Left ventricle myocardium superior (tissue), 1 donor: ENCODE results near the gene HSF5. TPM values are rescaled to one million over a fixed set of nuclear protein-coding genes. Genes with fewer than 3 reads are reported as not detected.
"Not testable (repeated sequence)": the region's sequence is repeated elsewhere in the genome, so short reads cannot be mapped to it uniquely, and the experiment has no call there.

Experiments
- ATAC-seq: fragments of 200-7000 bp; cut with Tn5 transposase; one replicate; pipeline ENCODE4 v1.9.1; 2020; ENCODE audit warnings: mild to moderate bottlenecking, moderate library complexity
- DNase-seq: peaks from one replicate; pipeline ENCODE4 v3.0.0-alpha.2; 2020
- intact Hi-C: fragments of 100-400 bp; cut with micrococcal nuclease; formaldehyde crosslinking; loops from one replicate; pipeline ENCODE4 v1.11.0; 2022
- total RNA-seq: library from RNA; stranded (reverse); fragmentation: NEBNext Ultra II Directional; extraction: Animal tissue kit (Norgen Biotek cat#: 25700); gene quantifications from one replicate; pipeline ENCODE4 v1.2.1, GENCODE V29; 2021
- donor health status: DM: no; HTN: yes; CAD: no; lungs with severe emphysema.

Gene HSF5
- total RNA-seq, 1 donor from 2014 or later = not detected

GRCh38 chr17:58398574-58399266, 89.5 kb downstream of the HSF5 start:
- ATAC-seq (no peak), DNase-seq (no peak)
- intact Hi-C loops = no loop called here

DNA sequence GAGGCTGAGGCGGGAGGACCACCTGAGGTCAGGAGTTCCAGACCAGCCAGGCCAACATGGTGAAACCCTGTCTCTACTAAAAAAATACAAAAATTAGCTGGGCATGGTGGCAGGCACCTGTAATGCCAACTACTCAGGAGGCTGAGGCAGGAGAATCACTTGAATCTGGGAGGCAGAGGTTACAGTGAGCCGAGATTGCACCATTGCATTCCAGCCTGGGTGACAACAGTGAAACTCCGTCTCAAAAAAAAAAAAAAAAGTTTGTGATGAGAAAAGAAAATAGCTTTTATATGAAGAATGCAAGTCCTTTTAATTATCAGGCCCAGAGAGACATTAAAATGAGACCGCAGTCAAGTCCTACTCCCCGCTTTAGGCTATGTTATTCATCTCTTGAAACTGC, 90.8 kb downstream of the HSF5 start:
- DNase-seq, ATAC-seq, intact Hi-C loops: not testable (repeated sequence)

- intact Hi-C loops = no loop called here
- no peak for DNase-seq
- no peak for ATAC-seq
These were observed 92.0 kb downstream of the HSF5 start for GRCh38 chr17:58396173-58396572.

- no peak for ATAC-seq
- DNase-seq = no peak
- intact Hi-C loops = no loop called here
These were observed 93.5 kb downstream of the HSF5 start for GRCh38 chr17:58394534-58395223.

DNA sequence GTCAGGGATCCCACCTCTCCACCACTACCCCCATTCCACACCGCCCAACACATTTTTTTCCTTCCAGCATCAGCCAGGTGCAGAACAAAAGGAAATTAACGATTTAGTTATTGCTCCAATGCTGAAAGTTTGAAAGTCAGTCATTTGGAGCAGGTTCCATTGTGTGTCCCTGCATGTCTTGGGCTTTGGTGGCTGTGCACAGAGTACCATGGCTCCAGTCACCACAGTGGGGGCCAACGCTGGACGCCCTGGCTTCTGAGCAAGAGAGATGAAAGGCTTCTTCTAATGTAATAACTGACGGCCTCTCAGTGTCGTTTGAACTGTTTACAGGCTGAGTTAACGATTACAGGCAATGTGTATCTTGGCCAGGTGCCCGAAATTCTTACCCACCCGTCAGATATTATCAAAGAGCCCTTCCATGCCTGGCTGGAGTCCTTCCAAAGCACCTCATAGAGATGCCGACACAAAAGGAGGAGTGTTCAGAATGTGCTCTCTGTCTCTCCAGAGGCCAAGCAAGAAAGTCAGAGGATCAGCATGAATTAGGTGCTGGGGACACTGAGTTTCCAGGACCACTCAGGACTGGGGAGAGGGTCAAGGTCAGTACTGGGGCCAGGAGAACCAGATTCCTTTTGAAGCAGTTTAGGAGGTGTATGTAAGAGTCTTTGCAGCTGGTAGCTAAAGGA, 96.8 kb downstream of the HSF5 start:
- ATAC-seq = peak; percentile 70
- intact Hi-C loops = no loop called here
- DNase-seq = peak; percentile 29

DNA sequence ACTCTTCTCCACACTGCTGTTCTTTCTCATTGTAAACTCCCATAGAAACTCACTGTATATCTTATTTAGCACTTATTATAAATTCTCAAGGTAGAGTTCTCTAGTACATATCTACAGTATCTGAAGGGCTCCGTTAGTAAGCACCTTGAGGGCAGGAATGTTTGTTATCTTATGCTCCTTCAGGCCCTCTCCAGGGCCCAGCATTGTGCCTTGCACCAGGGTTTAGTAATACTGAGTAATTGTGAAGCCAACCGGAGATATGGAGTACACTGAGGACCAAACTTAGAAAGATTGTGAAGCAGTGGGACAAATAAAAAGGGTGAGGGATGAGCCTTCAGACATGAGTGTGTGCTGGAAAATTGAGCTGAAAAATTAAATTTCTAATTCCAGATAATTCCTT, 97.3 kb downstream of the HSF5 start:
- DNase-seq (no peak), ATAC-seq (no peak)
- intact Hi-C loops = no loop called here

- intact Hi-C loops = no loop called here
- DNase-seq (no peak), ATAC-seq (no peak)
These were observed 99.7 kb downstream of the HSF5 start for GRCh38 chr17:58388302-58389190.

DNA sequence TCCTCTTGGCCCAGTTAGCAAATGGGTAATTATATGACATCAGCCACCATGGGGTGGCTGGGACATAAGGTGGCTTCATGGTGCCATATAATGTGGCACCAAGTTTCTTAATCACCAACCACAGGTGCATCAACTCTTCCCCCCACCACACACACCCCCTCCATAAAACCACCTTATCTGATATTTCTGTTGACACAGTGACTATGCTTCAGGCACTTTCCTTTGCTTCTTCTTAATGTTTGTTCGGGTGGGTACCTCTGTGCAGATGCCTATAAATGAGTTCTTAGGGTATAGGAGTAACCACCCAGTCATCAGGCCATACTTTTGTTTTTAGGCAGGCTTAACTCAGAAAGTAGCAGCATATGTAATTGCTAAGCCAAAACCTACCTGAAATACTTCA, 100.4 kb downstream of the HSF5 start:
- DNase-seq (no peak), ATAC-seq (no peak)
- intact Hi-C loops = no loop called here

DNA sequence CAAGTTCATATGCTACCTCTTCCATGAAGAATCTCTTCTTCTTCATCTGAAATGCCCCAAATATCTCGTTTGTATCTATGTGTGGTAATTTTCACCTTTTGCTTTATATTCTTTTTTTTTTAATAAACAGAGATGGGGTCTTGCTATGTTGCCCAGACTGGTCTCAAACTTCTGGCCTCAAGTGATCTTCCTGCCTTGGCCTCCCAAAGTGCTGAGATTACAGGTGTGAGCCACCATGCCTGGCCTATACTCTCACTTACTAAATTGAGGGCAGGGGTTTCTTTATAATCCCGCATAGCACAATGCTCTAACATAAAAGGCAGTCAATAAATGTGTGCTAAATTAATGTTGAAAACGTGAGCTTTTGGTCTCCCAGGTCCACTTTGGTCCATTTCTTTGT, 101.5 kb downstream of the HSF5 start:
- intact Hi-C loops = no loop called here
- no peak for ATAC-seq
- DNase-seq = no peak

DNA sequence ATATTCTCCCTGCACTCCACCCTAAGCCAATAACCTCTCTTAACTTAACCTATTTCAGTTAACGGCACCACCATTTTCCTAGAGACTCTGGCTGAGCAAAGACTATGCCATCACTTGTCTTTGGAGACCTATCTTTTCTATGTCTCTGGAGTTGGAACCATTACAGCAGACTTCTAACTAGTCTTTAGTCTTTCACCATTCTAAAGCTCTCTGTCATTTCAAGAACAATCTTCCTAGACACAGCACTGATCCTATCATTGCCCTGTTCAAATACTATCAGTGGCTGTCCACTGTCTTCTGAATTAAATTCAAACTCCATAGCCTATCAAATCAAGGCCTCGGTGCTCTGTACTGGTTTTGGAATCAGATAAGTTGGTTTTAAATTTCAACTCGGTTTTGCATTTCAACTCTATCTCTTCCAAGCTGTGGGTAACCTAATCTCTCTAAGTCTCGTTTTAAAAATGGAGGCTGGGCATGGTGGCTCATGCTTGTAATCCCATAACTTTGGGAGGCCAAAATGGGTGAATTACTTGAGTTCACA, 102.8 kb downstream of the HSF5 start:
- DNase-seq (no peak), ATAC-seq (no peak)
- intact Hi-C loops = no loop called here

DNA sequence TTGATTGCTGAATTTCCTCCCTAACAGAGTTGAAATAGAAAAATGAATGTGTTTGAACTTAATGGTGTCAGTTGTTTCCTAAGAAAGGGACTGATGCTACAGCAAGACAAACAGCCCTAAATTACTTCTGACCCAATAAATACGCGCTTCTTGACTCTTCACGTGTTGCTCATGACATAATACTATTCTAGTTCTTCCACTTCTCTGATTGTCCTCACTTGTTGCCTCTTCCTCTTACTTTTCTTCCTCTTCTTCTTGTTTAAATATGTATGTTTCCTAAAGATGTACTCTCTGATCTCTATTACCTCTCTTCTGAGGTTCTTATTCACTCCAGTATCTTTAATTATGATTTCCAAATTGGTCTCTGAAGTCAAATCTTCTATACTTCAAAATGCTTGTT, 103.3 kb downstream of the HSF5 start:
- intact Hi-C loops = no loop called here

DNA sequence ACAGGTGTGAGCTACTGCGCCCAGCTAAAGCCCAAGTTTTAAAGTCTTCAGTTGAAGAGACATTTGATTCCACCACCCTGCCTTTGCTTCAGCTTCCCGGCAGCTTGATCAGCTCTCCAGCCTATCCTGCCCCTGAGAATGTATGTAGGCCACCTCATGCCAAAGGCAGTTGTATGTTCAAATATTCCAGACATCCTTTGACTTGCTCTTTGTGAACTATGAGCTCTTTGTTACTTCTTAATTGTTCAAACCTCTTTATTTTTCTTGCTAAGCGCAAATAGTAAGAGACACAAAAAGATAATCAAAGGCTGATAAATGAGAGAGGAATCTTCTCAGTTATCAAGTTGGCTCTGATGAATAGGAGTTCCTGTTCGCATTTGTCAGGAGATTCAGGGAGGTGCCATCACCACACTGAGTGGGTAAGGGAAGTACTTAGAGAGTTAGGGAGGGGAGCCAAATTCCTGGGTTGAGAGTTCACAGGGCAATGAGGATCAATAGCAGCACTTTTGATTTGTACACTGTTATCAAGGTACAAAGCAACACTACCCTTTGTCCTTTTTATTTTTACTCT, 104.2 kb downstream of the HSF5 start:
- intact Hi-C loops = no loop called here
- no peak for ATAC-seq
- DNase-seq = no peak

More for the DNA sequence above, 103.3 kb downstream of the HSF5 start:
- DNase-seq = no peak
- ATAC-seq = no peak

GRCh38 chr17:58382872-58383242, 105.4 kb downstream of the HSF5 start:
- DNase-seq (no peak), ATAC-seq (no peak)
- intact Hi-C loops = no loop called here

DNA sequence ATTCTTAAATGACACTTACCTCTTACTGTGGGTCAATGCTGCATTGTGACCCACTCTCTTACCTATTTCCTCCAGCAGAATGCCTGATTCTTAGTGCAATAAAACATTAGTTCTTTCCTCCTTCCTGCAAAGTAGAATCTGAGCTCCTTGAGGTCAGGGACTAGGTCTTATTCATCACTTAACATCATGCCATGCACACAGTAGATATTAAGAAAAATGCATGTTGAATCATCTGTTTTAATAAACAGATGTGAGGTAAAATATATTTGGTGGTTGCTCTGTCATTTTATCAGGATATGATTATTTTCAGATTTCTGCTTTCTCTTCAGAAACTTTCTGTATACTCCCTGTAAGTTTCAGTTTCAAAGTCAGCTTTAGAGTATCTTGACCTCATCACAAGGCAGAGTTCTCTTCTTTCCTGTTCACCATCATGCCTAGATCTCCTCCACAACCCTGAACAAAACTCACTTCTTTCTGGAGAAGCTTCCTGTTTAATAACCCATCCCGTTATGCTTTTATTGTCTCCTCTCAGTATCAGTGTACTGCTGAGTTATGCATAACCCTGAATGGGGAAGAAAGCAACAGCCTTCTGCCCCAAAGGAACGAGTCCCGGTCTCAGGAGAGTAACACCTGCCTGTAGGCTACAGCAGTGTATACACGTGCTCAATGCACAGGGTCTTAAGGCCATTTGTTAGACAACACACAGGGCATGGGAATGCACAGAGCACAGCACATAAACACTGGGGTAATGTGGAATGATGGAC, 105.9 kb downstream of the HSF5 start:
- ATAC-seq (no peak), DNase-seq (no peak)
- intact Hi-C loops = no loop called here

GRCh38 chr17:58381124-58382035, 106.8 kb downstream of the HSF5 start:
- no peak for ATAC-seq
- DNase-seq = no peak
- intact Hi-C loops = no loop called here

GRCh38 chr17:58380207-58381123, 107.7 kb downstream of the HSF5 start:
- ATAC-seq = no peak
- intact Hi-C loops = no loop called here
- no peak for DNase-seq
